IMR-90 (cell line): ENCODE measurements around the gene DPH3. TPM values are rescaled to one million over a fixed set of nuclear protein-coding genes. Genes with fewer than 3 reads are reported as not detected.
A peak's percentile ranks its signal among the peaks of the same experiment; 100 is the strongest.

Source experiments
- ATAC-seq: fragments of 200-7000 bp; cut with Tn5 transposase; 2 replicates; pipeline ENCODE4 v1.9.1; 2020; ENCODE audit warnings: low read depth, mild to moderate bottlenecking, moderate library complexity
- BruUV-seq: library from RNA; stranded (reverse); fragments of 400-500 nt; replicated peaks from 2 replicates; lab custom pipeline; 2021; lab: Mats Ljungman, UMichigan
- CTCF ChIA-PET: fragments of 300-600 bp; formaldehyde crosslinking; extraction: SDS; loops from one replicate; lab custom pipeline; 2021; ENCODE audit warnings: antibody characterized with exemption; lab: Yijun Ruan, JAX
- POLR2A ChIA-PET: fragments of 300-600 bp; sonication (Branson Sonifier 250); formaldehyde crosslinking; loops from one replicate; lab custom pipeline; 2022; ENCODE audit warnings: antibody characterized with exemption; ENCODE audit not compliant: unreplicated experiment; lab: Charles Lee
- DNase-seq: peaks from one replicate; pipeline ENCODE4 v3.0.0; 2013
- H2AFZ ChIP-seq: replicated peaks from 2 replicates; pipeline ENCODE3; 2013; ENCODE audit warnings: low read length, mild to moderate bottlenecking; ENCODE audit not compliant: poor library complexity
- H2AK5ac ChIP-seq: 2 replicates; pipeline ENCODE4 v1.6.1; 2013; ENCODE audit warnings: low read depth, low read length, inconsistent platforms
- H2AK9ac ChIP-seq: replicated peaks from 2 replicates; pipeline ENCODE3; 2013; ENCODE audit warnings: mild to moderate bottlenecking, low read depth, low read length, moderate library complexity; ENCODE audit not compliant: poor library complexity
- H2BK120ac ChIP-seq: 2 replicates; pipeline ENCODE4 v1.6.1; 2013; ENCODE audit warnings: low read depth, low read length, inconsistent platforms
- H2BK15ac ChIP-seq: 3 replicates; pipeline ENCODE4 v1.6.1; 2013; ENCODE audit warnings: low read depth, low read length, inconsistent platforms
- H2BK20ac ChIP-seq: 2 replicates; pipeline ENCODE4 v1.6.1; 2013; ENCODE audit warnings: low read depth, mild to moderate bottlenecking, inconsistent platforms, low read length, moderate library complexity
- H2BK5ac ChIP-seq: 2 replicates; pipeline ENCODE4 v1.6.1; 2013; ENCODE audit warnings: mild to moderate bottlenecking, low read depth, low read length, inconsistent platforms; ENCODE audit not compliant: poor library complexity, severe bottlenecking
- H3K14ac ChIP-seq: replicated peaks from 2 replicates; pipeline ENCODE4 v1.6.1; 2013; ENCODE audit warnings: low read depth, low read length, inconsistent platforms
- H3K18ac ChIP-seq: 2 replicates; pipeline ENCODE4 v1.6.1; 2013; ENCODE audit warnings: low read depth, low read length, control low read depth
- H3K23ac ChIP-seq: 2 replicates; pipeline ENCODE4 v1.6.1; 2013; ENCODE audit warnings: low read depth, low read length, inconsistent platforms
- H3K27ac ChIP-seq: 2 replicates; pipeline ENCODE4 v1.5.1; 2013; ENCODE audit warnings: mild to moderate bottlenecking, control low read depth, low read length; ENCODE audit not compliant: insufficient read depth
- H3K27me3 ChIP-seq: 2 replicates; pipeline ENCODE4 v1.6.1; 2013; ENCODE audit warnings: low read length; ENCODE audit not compliant: control insufficient read depth, insufficient read depth
- H3K36me3 ChIP-seq: 2 replicates; pipeline ENCODE4 v1.6.1; 2013; ENCODE audit warnings: low read length, mixed read lengths; ENCODE audit not compliant: control insufficient read depth, insufficient read depth
- H3K4ac ChIP-seq: 2 replicates; pipeline ENCODE4 v1.6.1; 2013; ENCODE audit warnings: low read depth, low read length, inconsistent platforms
- H3K4me1 ChIP-seq: 2 replicates; pipeline ENCODE4 v1.6.1; 2013; ENCODE audit warnings: low read length, mixed read lengths; ENCODE audit not compliant: control insufficient read depth, insufficient read depth
- H3K4me2 ChIP-seq: 2 replicates; pipeline ENCODE4 v1.6.1; 2013; ENCODE audit warnings: low read depth, mild to moderate bottlenecking, control low read depth, low read length, moderate library complexity
- H3K4me3 ChIP-seq: 2 replicates; pipeline ENCODE4 v1.5.1; 2013; ENCODE audit warnings: low read depth, mild to moderate bottlenecking, control low read depth, low read length, moderate library complexity; ENCODE audit not compliant: insufficient read depth
- H3K56ac ChIP-seq: 2 replicates; pipeline ENCODE4 v1.6.1; 2013; ENCODE audit warnings: low read length, inconsistent platforms; ENCODE audit not compliant: insufficient read depth; ENCODE audit errors: extremely low read depth
- H3K79me1 ChIP-seq, 2 experiments: 2 replicates each; pipeline ENCODE4 v1.6.1; 2013; ENCODE audit warnings: low read length in 2 of 2, inconsistent platforms in 1 of 2, low read depth in 1 of 2
- H3K9ac ChIP-seq: 2 replicates; pipeline ENCODE4 v1.6.1; 2013; ENCODE audit warnings: low read depth, low read length, control low read depth
- H3K9me1 ChIP-seq: 2 replicates; pipeline ENCODE4 v1.6.1; 2013; ENCODE audit warnings: low read length, inconsistent platforms; ENCODE audit not compliant: insufficient read depth
- H3K9me3 ChIP-seq: 2 replicates; pipeline ENCODE4 v1.6.1; 2013; ENCODE audit warnings: low read length; ENCODE audit not compliant: control insufficient read depth, insufficient read depth
- H4K20me1 ChIP-seq: 2 replicates; pipeline ENCODE4 v1.6.1; 2013; ENCODE audit warnings: low read length, inconsistent platforms; ENCODE audit not compliant: insufficient read depth
- H4K5ac ChIP-seq: 2 replicates; pipeline ENCODE4 v1.6.1; 2013; ENCODE audit warnings: mild to moderate bottlenecking, low read depth, low read length, control low read depth
- H4K8ac ChIP-seq, 2 experiments: 2 replicates each; pipeline ENCODE4 v1.6.1; 2013; ENCODE audit warnings: low read depth in 2 of 2, low read length in 2 of 2, control low read depth in 1 of 2, inconsistent platforms in 1 of 2
- H4K91ac ChIP-seq: 2 replicates; pipeline ENCODE4 v1.6.1; 2013; ENCODE audit warnings: low read depth, low read length, inconsistent platforms; ENCODE audit not compliant: insufficient read depth
- POLR2A ChIP-seq: IDR thresholded peaks from 2 replicates; pipeline ENCODE4 v1.6.1; 2012; ENCODE audit warnings: mild to moderate bottlenecking, low read depth, low read length
- USF2 ChIP-seq: fragments of 150-350 bp; IDR thresholded peaks from 2 replicates; pipeline ENCODE4 v1.6.1; 2017; ENCODE audit warnings: mild to moderate bottlenecking, antibody characterized with exemption, low read length, low read depth
- WGBS, 2 experiments: methylation state at CpG; one replicate each; pipeline versions ENCODE4 v1.1.5 to v1.1.7; 2013; ENCODE audit warnings: missing lambda C conversion rate in 2 of 2; ENCODE audit not compliant: insufficient read length in 1 of 2; ENCODE audit errors: extremely low coverage in 2 of 2; 5-methylcytosine and 5-hydroxymethylcytosine counted together
- dilution Hi-C: fragments of 300-500 bp; cut with HindIII; formaldehyde crosslinking; loops from one replicate; pipeline ENCODE4 v1.14.3; 2018; ENCODE audit warnings: low sequenced_read_pairs; ENCODE audit not compliant: unreplicated experiment
- in situ Hi-C: fragments of 300-500 bp; cut with MboI; formaldehyde crosslinking; loops from 3 replicates; pipeline ENCODE4 v1.14.3; 2019; ENCODE audit warnings: low sequenced_read_pairs, inconsistent platforms, mixed read lengths
- intact Hi-C: fragments of 100-400 bp; cut with micrococcal nuclease; formaldehyde crosslinking; loops from 2 replicates; pipeline ENCODE4 v1.10.0; 2022
- polyA plus RNA-seq, 3 experiments: library from polyadenylated mRNA; depleted of rRNA; stranded (reverse); fragments of >200 nt; gene quantifications; 2 replicates each; pipeline ENCODE4 v1.2.3, GENCODE V29; 2012; ENCODE audit warnings: low replicate concordance in 1 of 3
- total RNA-seq: library from RNA; depleted of rRNA; stranded (reverse); fragments of >200 nt; gene quantifications from 2 replicates; pipeline ENCODE4 v1.2.3, GENCODE V29; 2012

Gene DPH3
- total and polyA plus RNA-seq, 2 of the 4 experiments (the other 2 are of a cell fraction), result 12.9 to 32.1 TPM

- WGBS, 2 experiments, result no CpG with 5 or more reads among the region's 2 CpGs
- Histone ChIP-seq H3K79me1 (no peaks in the 10 kb centered on the region), H3K14ac (no peak overlapping the region), H2BK15ac (no peak overlapping the region), H3K9me3 (no peaks in the 10 kb centered on the region), H2BK120ac (no peak overlapping the region), H3K4me2 (no peak overlapping the region), H3K23ac (no peak overlapping the region), H3K27ac (no peak overlapping the region), H2AK9ac (no peak overlapping the region), H3K36me3 (peaks cover 7% of the 10 kb centered on the region), H3K56ac (no peak overlapping the region), H4K20me1 (no peaks in the 10 kb centered on the region), H4K5ac (no peak overlapping the region), H3K9me1 (no peaks in the 10 kb centered on the region), H4K91ac (no peak overlapping the region), H2AFZ (no peak overlapping the region), H3K9ac (no peak overlapping the region), H3K4me3 (no peak overlapping the region), H2BK20ac (no peak overlapping the region), H3K4me1 (no peaks in the 10 kb centered on the region), H3K4ac (no peak overlapping the region), H2BK5ac (no peak overlapping the region), H2AK5ac (no peak overlapping the region), H4K8ac (no peak overlapping the region), H3K18ac (no peak overlapping the region), H3K27me3 (no peaks in the 10 kb centered on the region)
- in situ Hi-C loops, result loop anchor here (25.0 kb wide), 1 partner anchor 595 kb away; no protein-coding TSS in a partner anchor
- no peak for ATAC-seq
- CTCF ChIA-PET, result no interaction called here
- no peak for TF ChIP-seq POLR2A
- 0 out of 2 replicates have a peak, but pooled peaks have one; percentile 13 for TF ChIP-seq USF2
- intact Hi-C loops, result no loop called here
- no peak for DNase-seq
- POLR2A ChIA-PET, result no interaction called here
- no TSS peak for BruUV-seq
- dilution Hi-C loops, result no loop called here
Observed at GRCh38 chr3:16231983-16232382, 32.8 kb downstream of the DPH3 start.
